ENCODE data around the gene CASD1.

Gene CASD1

GRCh38 chr7:94512735-94513564, 3.3 kb downstream of the CASD1 start:
- DNase-seq (ENCODE audit: extremely low read depth in 1 of 2, low read depth in 1 of 2): no peak

GRCh38 chr7:94513565-94513860, 3.9 kb downstream of the CASD1 start:
- no peak for DNase-seq (ENCODE audit: extremely low read depth in 1 of 2, low read depth in 1 of 2)

GRCh38 chr7:94514140-94514889, 4.7 kb downstream of the CASD1 start:
- no peak for DNase-seq (ENCODE audit: extremely low read depth in 1 of 2, low read depth in 1 of 2)

GRCh38 chr7:94514917-94515316, 5.3 kb downstream of the CASD1 start:
- no peak for DNase-seq (ENCODE audit: extremely low read depth in 1 of 2, low read depth in 1 of 2)

GRCh38 chr7:94525923-94526322, 16.3 kb downstream of the CASD1 start:
- no peak for DNase-seq (ENCODE audit: extremely low read depth in 1 of 2, low read depth in 1 of 2)

- no peak for DNase-seq (ENCODE audit: extremely low read depth in 1 of 2, low read depth in 1 of 2)
These were observed 19.9 kb downstream of the CASD1 start for GRCh38 chr7:94529516-94529915.

GRCh38 chr7:94530109-94530508, 20.5 kb downstream of the CASD1 start:
- no peak for DNase-seq (ENCODE audit: extremely low read depth in 1 of 2, low read depth in 1 of 2)

GRCh38 chr7:94532676-94533075, 23.1 kb downstream of the CASD1 start:
- DNase-seq (ENCODE audit: extremely low read depth in 1 of 2, low read depth in 1 of 2): no peak

GRCh38 chr7:94540428-94540827, 30.8 kb downstream of the CASD1 start:
- DNase-seq (ENCODE audit: extremely low read depth in 1 of 2, low read depth in 1 of 2): no peak

GRCh38 chr7:94547126-94547525, 37.5 kb downstream of the CASD1 start:
- no peak for DNase-seq (ENCODE audit: extremely low read depth in 1 of 2, low read depth in 1 of 2)

GRCh38 chr7:94556028-94556427, 46.4 kb downstream of the CASD1 start:
- no peak for DNase-seq (ENCODE audit: extremely low read depth in 1 of 2, low read depth in 1 of 2)

- DNase-seq (ENCODE audit: extremely low read depth in 1 of 2, low read depth in 1 of 2): no peak
These were observed 47.6 kb downstream of the CASD1 start for GRCh38 chr7:94557215-94557614.

- DNase-seq (ENCODE audit: extremely low read depth in 1 of 2, low read depth in 1 of 2): no peak
These were observed 50.4 kb downstream of the CASD1 start for GRCh38 chr7:94559972-94560371.

GRCh38 chr7:94561841-94562514, 52.4 kb downstream of the CASD1 start:
- no peak for DNase-seq (ENCODE audit: extremely low read depth in 1 of 2, low read depth in 1 of 2)

- DNase-seq (ENCODE audit: extremely low read depth in 1 of 2, low read depth in 1 of 2): no peak
These were observed 52.9 kb downstream of the CASD1 start for GRCh38 chr7:94562525-94562924.

- no peak for DNase-seq (ENCODE audit: extremely low read depth in 1 of 2, low read depth in 1 of 2)
These were observed 55.8 kb downstream of the CASD1 start for GRCh38 chr7:94565247-94565894.

GRCh38 chr7:94567396-94567795, 57.8 kb downstream of the CASD1 start:
- no peak for DNase-seq (ENCODE audit: extremely low read depth in 1 of 2, low read depth in 1 of 2)

GRCh38 chr7:94571816-94572215, 62.2 kb downstream of the CASD1 start:
- no peak for DNase-seq (ENCODE audit: extremely low read depth in 1 of 2, low read depth in 1 of 2)

GRCh38 chr7:94575646-94576045, 66.0 kb downstream of the CASD1 start:
- DNase-seq (ENCODE audit: extremely low read depth in 1 of 2, low read depth in 1 of 2): no peak

- no peak for DNase-seq (ENCODE audit: extremely low read depth in 1 of 2, low read depth in 1 of 2)
These were observed 66.7 kb downstream of the CASD1 start for GRCh38 chr7:94576316-94576715.

- DNase-seq (ENCODE audit: extremely low read depth in 1 of 2, low read depth in 1 of 2): no peak
These were observed 67.7 kb downstream of the CASD1 start for GRCh38 chr7:94577357-94577756.

Data from stimulated activated CD8-positive, alpha-beta memory T cell treated with anti-CD3 and anti-CD28 coated beads, Interleukin-7, amount 100 ng/mL, for 48 hours (primary cell).